GM21423 (cell line): ENCODE data around the gene F13A1.

Experiments
- ATAC-seq: cut with Tn5 transposase; IDR thresholded peaks from one replicate; pipeline ENCODE4 v1.9.1; 2021; ENCODE audit warnings: mild to moderate bottlenecking, moderate library complexity; ENCODE audit not compliant: unreplicated experiment

Gene F13A1

DNA sequence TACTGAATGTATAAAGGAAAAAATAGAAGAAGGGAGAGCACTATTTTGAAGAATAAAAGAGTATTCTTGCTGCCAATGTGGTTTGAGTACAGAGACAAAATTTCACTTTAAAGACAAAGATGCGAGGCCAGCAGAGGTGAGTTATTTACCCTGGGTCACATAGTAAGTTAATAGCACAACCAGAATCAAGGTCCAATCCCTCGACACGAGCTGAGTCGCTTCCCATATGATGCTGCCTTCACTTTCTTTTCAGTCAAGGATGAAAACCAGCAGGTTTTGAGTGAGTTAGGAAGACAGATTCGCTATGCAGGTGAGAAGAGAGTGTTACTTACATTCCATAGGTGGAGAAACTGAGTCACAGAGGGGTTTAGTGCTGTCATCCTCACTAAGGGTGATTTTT, 75.8 kb downstream of the F13A1 start:
- ATAC-seq: no peak

DNA sequence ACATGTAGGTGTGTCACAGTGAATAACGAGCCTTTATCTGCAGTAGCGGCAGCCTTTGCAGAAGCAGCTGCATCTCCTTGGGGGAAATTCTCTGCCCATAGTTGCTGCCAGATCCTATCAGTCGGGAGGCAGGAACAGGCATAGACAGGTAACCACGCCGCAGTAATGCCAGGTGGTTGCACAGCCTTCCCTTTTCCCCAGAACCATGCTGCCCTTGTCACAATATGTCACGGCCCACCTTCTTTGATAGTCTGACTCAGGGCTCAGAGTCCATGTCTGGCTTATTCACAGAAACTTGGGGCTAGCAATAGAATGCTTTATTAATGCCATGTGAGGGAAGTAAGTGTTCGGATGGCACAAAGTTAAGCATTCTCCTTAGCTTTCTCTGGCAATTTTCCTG, 76.6 kb downstream of the F13A1 start:
- no peak for ATAC-seq

DNA sequence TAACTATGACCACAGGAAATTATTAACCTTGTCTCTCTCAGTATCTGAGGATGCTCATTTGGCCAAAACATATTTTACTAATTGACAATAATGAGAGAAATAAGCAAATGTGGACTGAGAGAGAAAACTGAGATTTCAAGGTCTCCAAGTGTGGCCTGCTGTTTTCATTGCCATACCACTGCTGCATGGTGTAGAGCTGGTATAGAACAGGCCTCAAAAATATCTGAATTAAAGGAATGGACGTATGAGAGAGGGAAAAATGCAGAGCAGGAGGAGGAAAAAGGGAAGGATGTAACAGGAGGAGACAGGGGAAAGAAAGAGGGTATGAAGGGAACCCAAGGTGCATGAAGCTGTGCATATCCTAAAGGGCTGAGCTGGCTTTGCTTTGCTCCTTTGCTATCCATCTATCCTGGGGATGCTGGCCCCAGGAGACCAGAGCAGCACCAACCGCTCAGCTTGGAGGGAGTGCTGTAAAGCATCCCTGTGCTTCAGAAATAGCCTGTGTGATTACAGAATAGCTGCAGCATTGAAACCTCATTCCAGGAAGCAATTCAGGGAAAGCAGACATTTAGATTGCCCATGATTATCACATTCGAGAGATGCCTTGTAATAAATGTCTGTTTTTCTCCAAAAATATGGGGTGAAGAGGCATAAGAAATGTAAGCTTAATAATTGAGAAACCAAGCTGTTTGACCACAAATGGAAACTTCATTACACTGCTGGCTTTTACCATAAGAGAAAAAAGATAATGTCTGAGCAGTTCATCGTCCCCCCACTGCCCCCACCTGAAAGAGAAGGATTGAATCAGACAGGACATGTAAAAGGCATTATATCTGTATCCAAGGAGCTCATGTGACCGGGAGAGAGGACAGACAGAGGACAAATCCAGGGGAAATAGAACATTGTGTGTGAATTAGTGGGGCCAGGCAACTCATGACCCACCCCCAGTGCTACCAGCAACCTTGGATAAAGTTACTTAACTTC, 80.6 kb downstream of the F13A1 start:
- ATAC-seq: no peak

DNA sequence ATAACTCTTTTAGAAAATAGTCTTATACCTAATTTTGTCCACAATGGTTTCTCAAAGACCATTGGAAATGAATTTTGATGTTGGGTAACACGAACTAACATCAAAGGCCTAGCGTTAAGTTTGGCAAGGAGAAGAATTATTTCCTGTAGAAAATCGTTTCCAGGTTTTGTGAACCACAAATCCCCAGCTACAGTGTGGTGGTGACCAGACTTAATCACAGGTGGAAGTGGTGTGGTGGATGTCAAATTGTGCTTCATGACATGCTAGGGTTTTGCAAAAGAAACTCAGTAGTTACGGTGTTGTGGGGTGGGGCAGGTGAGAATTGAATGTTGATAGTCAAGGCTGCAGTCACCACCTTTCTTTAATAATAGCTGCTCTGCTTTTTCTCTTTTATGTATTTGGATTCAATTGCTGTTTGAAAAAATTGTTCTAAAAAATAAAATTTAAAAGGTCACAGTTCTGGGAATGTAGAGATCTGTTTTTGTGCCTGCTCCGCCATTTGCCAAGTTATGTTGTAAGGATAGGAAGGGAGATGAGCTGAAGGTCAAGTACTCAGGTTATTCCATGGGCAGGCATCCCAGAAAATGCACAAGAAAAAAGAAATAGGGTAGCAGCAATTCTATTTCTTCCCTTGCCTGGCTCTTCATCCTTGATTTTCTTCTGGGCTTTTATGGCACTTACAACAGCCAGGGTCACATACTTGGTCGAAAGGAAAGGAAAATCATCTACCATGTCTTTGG, 83.6 kb downstream of the F13A1 start:
- no peak for ATAC-seq

DNA sequence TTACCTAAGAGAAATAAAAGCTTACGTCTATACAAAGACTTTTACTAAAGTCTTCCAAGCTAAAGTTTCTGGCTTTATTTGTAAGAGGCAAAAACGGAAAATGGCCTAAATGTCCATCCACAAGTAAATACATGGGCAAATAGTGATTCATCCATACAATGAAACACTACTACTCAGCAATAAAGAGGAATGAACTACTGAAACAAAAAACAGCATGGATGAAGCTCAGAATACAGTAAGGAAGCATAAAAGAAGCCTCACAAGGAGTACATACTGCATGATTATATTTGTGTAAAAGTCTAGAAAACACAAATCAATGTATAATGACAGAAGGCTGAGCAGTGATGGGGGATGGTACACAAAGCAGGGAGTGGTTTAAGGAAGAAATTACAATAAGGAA, 84.7 kb downstream of the F13A1 start:
- ATAC-seq: no peak

DNA sequence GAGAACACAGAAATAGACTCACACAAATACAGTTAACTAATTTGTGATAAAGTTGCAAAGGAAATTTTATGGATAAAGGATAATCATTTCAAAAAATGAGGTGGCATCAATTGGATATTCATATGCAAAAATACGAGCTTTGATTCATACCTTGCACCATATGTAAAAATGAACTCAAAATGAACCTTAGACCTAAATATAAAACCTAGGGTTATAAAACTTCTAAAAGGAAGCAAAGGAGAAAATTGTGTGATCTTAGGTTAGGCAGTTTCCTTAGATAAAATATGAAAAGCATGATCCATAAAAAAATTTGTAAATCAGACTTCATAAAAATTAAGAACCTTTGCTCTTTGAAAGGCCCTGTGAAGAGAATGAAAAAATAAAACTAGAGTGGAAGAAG, 85.5 kb downstream of the F13A1 start:
- no peak for ATAC-seq

GRCh38 chr6:6230286-6230685, 90.2 kb downstream of the F13A1 start:
- no peak for ATAC-seq

DNA sequence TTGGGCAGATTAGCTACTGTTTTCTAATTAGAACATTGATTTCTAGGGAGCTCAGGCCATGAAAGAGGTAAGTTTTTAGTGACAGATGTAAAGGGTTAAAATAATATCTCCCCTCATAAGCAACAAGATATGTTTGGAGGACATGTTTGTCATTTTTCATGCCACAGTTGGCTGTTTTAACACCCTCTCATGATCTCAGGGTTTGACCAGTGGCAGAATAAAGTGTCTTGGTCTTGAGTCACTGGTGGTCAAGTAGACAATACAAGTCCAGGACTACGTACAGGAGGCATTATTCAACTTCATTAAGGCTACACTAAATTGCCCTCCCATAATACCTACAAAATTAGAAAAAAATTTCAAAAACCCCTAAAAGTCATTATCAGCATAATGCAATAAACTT, 92.6 kb downstream of the F13A1 start:
- no peak for ATAC-seq

DNA sequence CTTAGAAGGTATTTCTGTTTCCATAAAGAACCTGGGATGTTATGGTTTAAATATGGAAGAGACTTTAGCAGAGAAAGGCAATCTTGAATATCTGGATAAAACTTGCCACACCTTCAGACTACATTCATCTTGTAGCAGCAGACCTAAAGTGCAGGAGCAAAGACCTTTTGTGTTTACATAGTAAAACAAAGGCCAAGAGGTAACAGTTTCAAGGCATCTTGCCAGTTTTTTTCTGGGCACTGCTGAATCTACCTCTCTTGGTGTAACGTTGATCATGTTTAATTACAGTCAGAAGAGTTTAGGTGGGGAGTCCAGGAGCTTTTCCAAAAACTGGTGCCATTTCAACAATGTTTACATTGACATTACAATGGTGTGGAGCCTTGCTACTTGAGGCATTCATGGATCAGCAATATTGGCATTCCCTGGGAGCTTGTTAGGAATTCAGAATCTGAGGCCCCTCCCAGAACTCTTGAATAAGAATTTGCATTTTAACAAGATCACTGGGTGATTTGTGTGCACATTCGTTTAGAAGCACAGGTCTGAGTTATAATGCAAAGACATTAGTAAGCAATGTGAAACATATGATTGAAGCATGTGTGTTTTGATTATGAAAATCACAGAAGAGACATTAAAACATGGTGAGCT, 94.5 kb downstream of the F13A1 start:
- ATAC-seq: no peak

DNA sequence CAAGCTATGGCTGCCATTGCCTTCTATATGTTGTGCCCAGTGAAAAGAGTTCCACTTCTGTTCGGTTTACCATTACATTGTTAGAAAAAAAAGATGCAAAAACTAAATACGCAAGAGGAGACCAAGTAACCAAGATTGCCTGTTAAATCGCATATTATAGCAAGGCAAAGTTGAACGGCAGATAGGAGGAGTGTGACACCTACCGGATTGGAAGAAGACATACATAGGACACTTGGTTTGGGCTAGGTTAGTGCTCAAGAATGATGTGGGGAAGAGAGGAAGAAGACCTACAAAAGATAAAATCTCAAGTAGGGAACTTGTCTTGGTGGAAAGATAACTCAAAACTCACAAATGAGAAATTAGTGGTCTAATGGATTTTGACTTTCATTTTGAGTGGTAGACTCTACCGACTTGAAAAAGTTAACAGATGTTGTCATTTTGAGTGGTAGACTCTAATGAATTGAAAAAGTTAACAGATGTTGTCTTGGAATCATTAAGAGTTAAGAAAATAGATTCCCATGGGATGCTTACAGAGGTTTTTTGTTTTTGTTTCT, 95.5 kb downstream of the F13A1 start:
- no peak for ATAC-seq

GRCh38 chr6:6221787-6222535, 98.5 kb downstream of the F13A1 start:
- ATAC-seq: no peak

- ATAC-seq: no peak
Measured at GRCh38 chr6:6220718-6221117, 99.7 kb downstream of the F13A1 start.

GRCh38 chr6:6219716-6220115, 100.7 kb downstream of the F13A1 start:
- no peak for ATAC-seq

DNA sequence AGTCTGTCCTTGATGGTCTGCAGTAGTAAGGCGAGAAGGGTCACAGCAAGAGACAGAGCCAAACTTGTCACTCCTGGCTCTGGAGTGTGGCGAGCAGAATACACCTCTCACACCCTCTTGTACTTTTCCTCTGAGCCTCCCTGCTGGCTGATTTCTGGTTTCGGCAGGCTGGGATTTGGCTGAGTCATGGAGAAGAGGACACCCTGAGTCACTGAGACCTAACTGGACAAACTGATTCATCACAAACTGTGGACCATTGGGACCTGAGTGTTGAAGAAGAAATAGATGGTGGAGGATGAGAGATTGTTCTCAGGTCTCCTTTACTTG, 101.7 kb downstream of the F13A1 start:
- no peak for ATAC-seq

- no peak for ATAC-seq
Measured at GRCh38 chr6:6217855-6218758, 102.4 kb downstream of the F13A1 start.

- ATAC-seq: no peak
Measured at GRCh38 chr6:6210994-6211393, 109.5 kb downstream of the F13A1 start.

DNA sequence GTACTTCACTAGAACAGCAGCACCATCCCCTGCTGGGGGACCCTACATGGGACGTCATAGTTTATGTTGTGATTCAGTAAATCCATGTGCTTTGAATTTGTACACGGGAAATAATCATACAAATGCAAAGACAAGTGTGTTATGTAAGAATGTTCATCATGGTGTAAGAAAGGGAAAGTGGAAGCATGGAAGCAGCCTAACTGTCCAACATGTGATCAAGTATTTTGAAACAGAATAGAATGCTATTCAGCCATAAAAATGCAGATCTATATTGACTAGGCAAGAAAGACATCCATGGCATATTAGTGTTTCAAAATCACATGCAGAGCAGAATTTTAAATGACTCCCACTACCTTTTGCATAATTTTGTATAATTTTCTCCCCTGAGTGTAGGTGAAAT, 117.6 kb downstream of the F13A1 start:
- no peak for ATAC-seq

GRCh38 chr6:6201200-6201599, 119.3 kb downstream of the F13A1 start:
- ATAC-seq: no peak

GRCh38 chr6:6199678-6200077, 120.8 kb downstream of the F13A1 start:
- no peak for ATAC-seq

DNA sequence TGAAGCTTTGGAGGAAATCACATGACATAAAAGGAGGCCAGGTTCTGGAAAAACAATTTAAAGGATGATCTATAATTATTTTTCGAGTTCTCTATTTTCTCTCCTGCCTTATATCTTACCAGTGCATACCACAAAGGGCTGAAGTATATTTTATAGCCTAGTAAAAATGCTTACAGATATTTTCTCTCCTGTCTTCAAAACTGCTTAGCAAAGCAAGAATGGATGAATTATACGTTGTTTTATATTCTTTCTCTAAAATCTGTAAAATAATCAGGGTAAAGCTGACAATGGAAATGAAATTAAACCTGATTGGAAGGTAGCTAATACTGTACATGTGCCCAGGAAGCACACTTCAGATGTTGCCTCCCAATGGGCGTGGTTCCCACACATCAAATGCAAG, 123.7 kb downstream of the F13A1 start:
- ATAC-seq: no peak
